GM12864 (cell line): ENCODE results near the gene TNFRSF17.
"Not testable (repeated sequence)": the region's sequence is repeated elsewhere in the genome, so short reads cannot be mapped to it uniquely, and the experiment has no call there.

Experiments used
- DNase-seq: peaks from one replicate; pipeline ENCODE4 v3.0.0-alpha.2; 2011; ENCODE audit warnings: low read depth
- H3K4me3 ChIP-seq: 2 replicates; pipeline ENCODE4 v1.5.1; 2011; ENCODE audit warnings: mild to moderate bottlenecking, low read depth, low read length, control low read depth
- CTCF ChIP-seq: IDR thresholded peaks from 2 replicates; pipeline ENCODE4 v1.5.1; 2011; ENCODE audit warnings: low read depth, mild to moderate bottlenecking, moderate library complexity, low read length, control low read depth, inconsistent platforms; ENCODE audit errors: missing control alignments

The TNFRSF17 gene

GRCh38 chr16:11949527-11949926 lies 15.5 kb upstream of the TNFRSF17 start:
- no peak for DNase-seq
- H3K4me3 ChIP-seq: no peak overlapping the region
- TF ChIP-seq CTCF: peak; percentile 83

- DNase-seq: no peak
- TF ChIP-seq CTCF: no peak
- H3K4me3 ChIP-seq: no peak overlapping the region
Observed at GRCh38 chr16:11950388-11950787, 14.6 kb upstream of the TNFRSF17 start.

- H3K4me3 ChIP-seq: not testable (repeated sequence)
Observed at GRCh38 chr16:11953576-11953975, 11.4 kb upstream of the TNFRSF17 start.

DNA sequence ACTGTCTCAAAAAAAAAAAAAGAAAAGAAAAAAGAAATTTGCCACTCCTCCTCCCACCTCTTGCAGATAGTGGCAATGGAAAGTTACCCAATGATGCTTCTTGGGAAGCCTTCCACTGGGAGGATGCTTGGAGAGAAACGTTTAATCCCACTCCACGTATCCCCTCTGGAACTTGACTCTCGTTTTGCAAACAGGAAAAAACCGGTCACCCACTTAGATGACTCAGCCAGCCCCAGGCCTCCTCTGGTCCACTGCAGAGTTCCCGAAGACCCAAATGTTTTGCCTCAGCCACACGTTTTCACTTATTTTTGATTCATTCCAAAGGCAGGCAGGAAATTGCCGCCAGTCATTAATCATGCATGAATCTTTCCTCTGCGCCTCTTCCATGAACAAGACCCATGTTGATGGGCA lies 9.3 kb upstream of the TNFRSF17 start:
- no peak for TF ChIP-seq CTCF
- no peak for DNase-seq
- no peak overlapping the region for H3K4me3 ChIP-seq

More at GRCh38 chr16:11953576-11953975, 11.4 kb upstream of the TNFRSF17 start:
- not testable (repeated sequence) for DNase-seq

- DNase-seq: no peak
- no peak overlapping the region for H3K4me3 ChIP-seq
- no peak for TF ChIP-seq CTCF
Observed at GRCh38 chr16:11956558-11956957, 8.5 kb upstream of the TNFRSF17 start.

DNA sequence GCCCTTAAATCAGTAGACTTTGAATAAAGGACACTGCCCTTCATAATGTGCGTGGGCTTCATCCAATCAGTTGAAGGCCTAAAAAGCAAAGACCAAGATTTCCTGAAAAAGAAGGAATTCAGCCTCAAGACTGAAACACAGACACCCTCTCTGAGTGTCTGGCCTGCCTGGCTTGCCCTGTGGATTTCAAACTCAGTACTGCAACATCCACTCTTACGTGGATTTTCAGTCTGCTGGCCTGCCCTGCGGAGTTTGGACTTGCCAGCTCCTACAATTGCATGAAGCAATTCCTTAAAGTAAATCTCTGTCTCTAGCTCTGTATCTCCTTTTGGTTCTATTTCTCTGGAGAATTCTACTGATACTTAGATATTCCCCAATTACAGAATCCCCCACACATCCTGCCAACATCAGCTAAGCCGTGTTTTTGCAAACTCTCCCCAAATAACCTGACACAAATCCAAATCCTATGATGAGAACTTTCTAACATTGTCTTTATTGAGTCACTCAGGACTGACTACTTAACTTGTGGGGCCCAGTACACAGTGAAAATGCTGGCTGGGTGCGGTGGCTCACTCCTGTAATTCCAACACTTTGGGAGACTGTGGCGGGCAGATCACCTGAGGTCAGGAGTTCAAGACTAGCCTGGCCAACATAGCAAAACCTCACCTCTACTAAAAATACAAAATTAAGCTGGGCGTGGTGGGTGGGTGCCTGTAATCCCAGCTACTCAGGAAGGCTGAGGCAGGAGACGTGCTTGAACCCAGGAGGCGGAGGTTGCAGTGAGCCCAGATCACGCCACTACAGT lies 7.2 kb upstream of the TNFRSF17 start:
- no peak for TF ChIP-seq CTCF
- no peak overlapping the region for H3K4me3 ChIP-seq
- no peak for DNase-seq

DNA sequence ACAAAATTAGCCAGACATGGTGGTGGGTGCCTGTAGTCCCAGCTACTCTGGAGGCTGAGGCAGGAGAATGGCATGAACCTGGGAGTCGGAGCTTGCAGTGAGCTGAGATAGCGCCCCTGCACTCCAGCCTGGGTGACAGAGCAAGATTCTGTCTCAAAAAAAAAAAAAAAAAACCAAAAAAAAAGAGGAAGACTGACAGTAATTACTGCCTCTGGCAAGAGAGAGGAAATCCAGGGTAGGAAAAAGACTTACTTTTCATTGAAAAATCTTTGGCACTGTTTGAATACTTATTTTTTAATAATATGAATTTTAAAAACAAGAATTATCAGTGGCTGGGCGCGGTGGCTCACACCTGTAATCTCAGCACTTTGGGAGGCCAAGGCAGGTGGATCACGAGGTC lies 2.6 kb upstream of the TNFRSF17 start:
- not testable (repeated sequence) for H3K4me3 ChIP-seq, DNase-seq

- H3K4me3 ChIP-seq: not testable (repeated sequence)
Observed at GRCh38 chr16:11962978-11963377, 2.0 kb upstream of the TNFRSF17 start.

More at GRCh38 chr16:11962978-11963377, 2.0 kb upstream of the TNFRSF17 start:
- not testable (repeated sequence) for DNase-seq
